Esophagus squamous epithelium (tissue), 4 donors: ENCODE data around the gene WDR33.

Experiments used
- CTCF ChIP-seq, 6 experiments: fragments of 450-650 bp in 4 of 6; fragments of 200-600 bp in 2 of 6; sonication (generic) in 2 of 6; IDR thresholded peaks; one replicate each; pipeline ENCODE4 v1.5.1; 2016 to 2019; ENCODE audit warnings: antibody characterized with exemption in 6 of 6, mild to moderate bottlenecking in 4 of 6, moderate library complexity in 4 of 6
- POLR2A ChIP-seq, 4 donors: fragments of 450-650 bp; IDR thresholded peaks; one replicate each; pipeline ENCODE4 v1.6.1; 2017; ENCODE audit warnings: antibody characterized with exemption in 4 of 4, mild to moderate bottlenecking in 4 of 4, moderate library complexity in 3 of 4

DNA sequence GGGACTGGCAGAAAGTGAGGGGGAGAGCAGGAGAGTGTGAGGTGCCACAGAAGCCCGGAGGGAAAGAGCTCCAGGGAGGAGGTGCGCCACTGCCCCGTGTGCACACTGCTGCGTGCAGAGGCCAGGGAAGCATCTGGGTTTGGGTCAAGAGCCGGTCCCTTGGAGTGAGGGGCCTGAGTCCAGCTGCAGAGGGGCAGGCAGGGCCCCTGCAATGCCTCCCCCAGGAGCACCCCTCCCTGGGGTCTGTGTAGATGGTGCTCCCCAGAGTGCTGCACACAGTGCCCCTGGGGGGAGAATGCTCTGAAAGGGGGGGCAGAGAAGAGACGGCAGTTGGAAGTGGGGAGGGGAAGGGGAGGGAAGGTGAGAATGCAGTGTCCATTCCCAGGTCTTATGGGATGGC lies 132.0 kb downstream of the WDR33 start:
- TF ChIP-seq CTCF (IDR thresholded peaks at IDR 0.05) (no peak), POLR2A (IDR thresholded peaks at IDR 0.05) (no peak)
